Measurements from ENCODE around the gene TMCC1.

GRCh38 chr3:129612534-129613366 lies 280.8 kb downstream of the TMCC1 start:
- TF ChIP-seq POLR2A (IDR thresholded peaks at IDR 0.05) = no peak
- TF ChIP-seq CTCF (IDR thresholded peaks at IDR 0.05) = no peak

All from right lobe of liver (tissue), 4 donors.